ENCODE measurements around the gene GATD1. TPM values are rescaled to one million over a fixed set of nuclear protein-coding genes. Genes with fewer than 3 reads are reported as not detected.

Gene GATD1
- total and polyA plus RNA-seq, 10 of the 15 experiments (the other 5 are each of a cell fraction or from before 2014, with no cell fraction given) = 1.2 to 92.6 (median 22.3) TPM

GRCh38 chr11:819129-819931 is 42.0 kb upstream of the GATD1 start (continued):
- TF ChIP-seq NKRF (conservative IDR thresholded peaks at IDR 0.05) (peak; percentile 87), NR2C2 (IDR thresholded peaks at IDR 0.05; ENCODE audit: borderline replicate concordance, control insufficient read depth, insufficient read length, low read depth) (no peak), CHD1 (IDR thresholded peaks at IDR 0.05; ENCODE audit: low read depth, low read length) (no peak), ZBTB11 (CRISPR knock-in tag; IDR thresholded peaks at IDR 0.05) (no peak), SREBF1 (IDR thresholded peaks at IDR 0.05; ENCODE audit: low read length) (no peak), BCL11A (IDR thresholded peaks at IDR 0.05; ENCODE audit: low read depth, low read length) (no peak), CBFB (IDR thresholded peaks at IDR 0.05; ENCODE audit: low read depth) (no peak), MTA2 (IDR thresholded peaks at IDR 0.05; ENCODE audit: low read depth) (no peak), NFXL1 (IDR thresholded peaks at IDR 0.05; ENCODE audit: borderline replicate concordance) (no peak), SUPT20H (IDR thresholded peaks at IDR 0.05; ENCODE audit: borderline replicate concordance, control insufficient read depth, low read depth, low read length) (no peak), CBX3 (IDR thresholded peaks at IDR 0.05; ENCODE audit: borderline replicate concordance, low read depth) (no peak), GABPA (IDR thresholded peaks at IDR 0.05; ENCODE audit: low read depth) (no peak), RUNX3 (IDR thresholded peaks at IDR 0.05; ENCODE audit: low read length) (peak; percentile 26; the same call in 1 of the 2 replicates), POLR2AphosphoS2 (IDR thresholded peaks at IDR 0.05; ENCODE audit: low read depth, low read length) (peak; percentile 95), SIX5 (IDR thresholded peaks at IDR 0.05; ENCODE audit: low read depth, low read length, severe bottlenecking) (no peak), BCLAF1 (IDR thresholded peaks at IDR 0.05) (no peak), NBN (IDR thresholded peaks at IDR 0.05) (no peak), WRNIP1 (IDR thresholded peaks at IDR 0.05; ENCODE audit: borderline replicate concordance, low read depth, low read length) (no peak), USF1 (IDR thresholded peaks at IDR 0.05; ENCODE audit: borderline replicate concordance, extremely low read length, insufficient read depth, low read depth, low read length) (no peak), POLR2A (IDR thresholded peaks at IDR 0.05; ENCODE audit: low read depth, low read length) (peak; percentile 92), MTA3 (IDR thresholded peaks at IDR 0.05; ENCODE audit: borderline replicate concordance, low read length) (no peak), TCF7 (IDR thresholded peaks at IDR 0.05; ENCODE audit: borderline replicate concordance) (no peak)

Data from GM12878 (cell line).